Activated CD4-positive, alpha-beta T cell treated with anti-CD3 and anti-CD28 coated beads, Interleukin-2, amount 10 ng/mL, durations not matched to agents 24 days and 14 days (primary cell): Measurements from ENCODE around the gene UNC13D. TPM values are rescaled to one million over a fixed set of nuclear protein-coding genes. Genes with fewer than 3 reads are reported as not detected.
"Not testable (repeated sequence)": the region's sequence is repeated elsewhere in the genome, so short reads cannot be mapped to it uniquely, and the experiment has no call there.

Source experiments
- DNase-seq: peaks from one replicate; pipeline ENCODE4 v3.0.0; 2022
- H3K27ac Mint-ChIP-seq: one replicate; pipeline ENCODE4 v1.8.0; 2022; ENCODE audit warnings: mild to moderate bottlenecking, mixed read lengths
- H3K27me3 Mint-ChIP-seq: one replicate; pipeline ENCODE4 v1.8.0; 2022; ENCODE audit warnings: mixed read lengths
- H3K36me3 Mint-ChIP-seq: one replicate; pipeline ENCODE4 v1.8.0; 2022; ENCODE audit warnings: low read depth, mild to moderate bottlenecking, mixed read lengths
- H3K4me1 Mint-ChIP-seq: one replicate; pipeline ENCODE4 v1.8.0; 2021; ENCODE audit warnings: mixed read lengths
- H3K4me3 Mint-ChIP-seq: one replicate; pipeline ENCODE4 v1.8.0; 2022; ENCODE audit warnings: mild to moderate bottlenecking, moderate library complexity, mixed read lengths
- H3K9me3 Mint-ChIP-seq: one replicate; pipeline ENCODE4 v1.8.0; 2021; ENCODE audit warnings: mixed read lengths
- intact Hi-C: fragments of 100-400 bp; cut with micrococcal nuclease; formaldehyde crosslinking; loops from one replicate; pipeline ENCODE4 v1.15.1; 2023
- total RNA-seq: library from RNA; stranded (reverse); gene quantifications from 2 replicates; pipeline ENCODE4 v1.2.3, GENCODE V29; 2022

The UNC13D gene
- total RNA-seq, 1 donor from 2014 or later, result 161 TPM

DNA sequence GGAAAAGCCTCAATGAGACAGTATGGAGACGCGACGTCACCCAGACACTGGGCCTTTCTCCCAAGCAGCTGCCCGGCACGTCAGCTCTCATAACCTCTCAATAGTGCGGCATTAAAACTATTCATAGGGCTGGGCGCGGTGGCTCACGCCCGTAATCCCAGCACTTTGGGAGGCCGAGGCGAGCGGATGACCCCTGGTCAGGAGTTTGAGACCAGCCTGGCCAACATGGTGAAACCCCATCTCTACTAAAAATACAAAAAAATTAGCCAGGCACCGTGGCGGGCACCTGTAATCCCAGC, 7.4 kb upstream of the UNC13D start:
- H3K27ac Mint-ChIP-seq, intact Hi-C loops, H3K4me3 Mint-ChIP-seq, DNase-seq, H3K27me3 Mint-ChIP-seq, H3K9me3 Mint-ChIP-seq: not testable (repeated sequence)
- Mint-ChIP-seq H3K36me3 (peaks cover 24% of the 10 kb centered on the region), H3K4me1 (peaks cover 23% of the 10 kb centered on the region)

DNA sequence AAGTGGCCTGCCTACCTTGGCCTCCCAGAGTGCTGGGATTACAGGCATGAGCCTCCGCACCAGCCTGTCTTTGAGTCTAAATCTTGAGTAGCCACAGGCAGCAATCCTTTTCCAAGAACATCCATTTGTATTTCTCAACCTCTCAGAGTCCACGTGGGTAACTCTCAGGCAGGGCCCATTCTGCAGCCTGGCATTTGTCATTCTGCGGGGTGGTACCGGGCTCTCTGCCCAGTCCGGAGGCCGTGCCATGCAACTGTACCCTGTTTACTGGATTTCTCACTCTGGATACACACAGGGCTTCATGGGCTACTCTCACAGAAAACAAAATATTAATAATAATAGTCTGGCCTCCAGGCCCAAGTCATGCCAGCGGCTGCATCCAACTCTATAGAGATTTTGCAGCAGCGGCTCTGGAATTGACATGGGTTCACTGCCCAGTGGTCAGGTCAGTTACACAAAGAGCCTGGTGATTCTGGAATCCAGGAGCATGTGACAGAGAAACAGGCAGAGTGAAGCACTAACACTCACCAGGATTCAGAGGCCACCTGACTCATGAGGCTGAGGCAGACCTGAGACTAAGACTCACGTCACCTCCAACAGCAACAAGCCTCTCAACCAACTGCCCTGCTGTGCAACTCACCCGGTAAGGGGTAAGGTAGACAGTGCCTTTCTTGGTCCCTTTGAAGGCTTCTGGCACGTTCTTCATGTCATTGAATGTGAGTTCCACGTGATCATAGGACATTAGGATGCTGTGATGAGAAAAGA, 6.9 kb upstream of the UNC13D start:
- no peak overlapping the region for H3K27ac Mint-ChIP-seq
- H3K4me3 Mint-ChIP-seq, result no peak overlapping the region
- no peak for DNase-seq
- intact Hi-C loops, result no loop called here
- no peaks in the 10 kb centered on the region for H3K27me3 Mint-ChIP-seq
- H3K36me3 Mint-ChIP-seq, result peaks cover 25% of the 10 kb centered on the region
- H3K9me3 Mint-ChIP-seq, result no peaks in the 10 kb centered on the region
- H3K4me1 Mint-ChIP-seq, result peaks cover 18% of the 10 kb centered on the region

DNA sequence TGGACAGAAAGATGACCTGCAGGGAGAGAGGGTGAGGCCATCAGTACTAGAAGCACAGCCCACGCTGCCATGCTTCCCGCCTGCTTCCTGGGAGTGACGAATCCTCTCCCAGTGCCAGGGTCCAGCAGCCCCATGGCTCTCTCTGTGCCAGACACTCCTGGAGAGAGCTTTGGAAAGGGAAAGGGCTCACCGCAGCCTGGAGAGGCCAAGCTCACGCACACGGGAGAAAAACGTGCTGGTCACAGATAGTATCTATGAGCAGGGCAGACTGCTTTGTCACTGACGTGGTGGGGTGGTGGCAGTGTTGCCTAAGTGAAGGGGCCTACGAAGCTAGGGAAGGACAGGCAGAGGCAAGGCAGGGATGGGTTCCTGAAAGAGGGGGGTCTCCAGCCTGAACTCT, 5.5 kb upstream of the UNC13D start:
- H3K36me3 Mint-ChIP-seq, result peaks cover 29% of the 10 kb centered on the region
- intact Hi-C loops, result no loop called here
- H3K4me3 Mint-ChIP-seq, result no peak overlapping the region
- no peak for DNase-seq
- H3K27me3 Mint-ChIP-seq, result no peaks in the 10 kb centered on the region
- no peak overlapping the region for H3K27ac Mint-ChIP-seq
- H3K9me3 Mint-ChIP-seq, result no peaks in the 10 kb centered on the region
- H3K4me1 Mint-ChIP-seq, result peaks cover 24% of the 10 kb centered on the region

DNA sequence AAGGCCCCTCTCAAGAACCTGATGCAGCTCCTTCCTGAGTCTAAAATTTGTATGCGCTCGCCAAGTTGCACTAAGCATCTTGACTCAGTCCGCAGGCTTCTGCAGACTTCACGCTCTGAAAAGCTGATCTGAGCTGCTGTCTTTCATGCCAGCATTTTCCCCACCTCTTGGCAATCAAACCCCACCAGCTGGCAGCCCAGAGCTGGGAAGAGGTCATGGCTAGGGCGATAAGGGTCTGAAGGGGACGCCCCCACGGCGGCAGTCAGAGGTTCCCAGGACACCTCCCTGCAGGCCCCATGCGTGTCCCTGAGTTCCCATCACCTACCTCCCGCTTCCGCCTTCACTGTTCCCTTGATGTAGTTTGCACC, 5.1 kb upstream of the UNC13D start:
- no peak overlapping the region for H3K27ac Mint-ChIP-seq
- no peak overlapping the region for H3K4me3 Mint-ChIP-seq
- H3K36me3 Mint-ChIP-seq, result peaks cover 29% of the 10 kb centered on the region
- DNase-seq, result no peak
- H3K4me1 Mint-ChIP-seq, result peaks cover 21% of the 10 kb centered on the region
- intact Hi-C loops, result no loop called here
- H3K27me3 Mint-ChIP-seq, result no peaks in the 10 kb centered on the region
- no peaks in the 10 kb centered on the region for H3K9me3 Mint-ChIP-seq

DNA sequence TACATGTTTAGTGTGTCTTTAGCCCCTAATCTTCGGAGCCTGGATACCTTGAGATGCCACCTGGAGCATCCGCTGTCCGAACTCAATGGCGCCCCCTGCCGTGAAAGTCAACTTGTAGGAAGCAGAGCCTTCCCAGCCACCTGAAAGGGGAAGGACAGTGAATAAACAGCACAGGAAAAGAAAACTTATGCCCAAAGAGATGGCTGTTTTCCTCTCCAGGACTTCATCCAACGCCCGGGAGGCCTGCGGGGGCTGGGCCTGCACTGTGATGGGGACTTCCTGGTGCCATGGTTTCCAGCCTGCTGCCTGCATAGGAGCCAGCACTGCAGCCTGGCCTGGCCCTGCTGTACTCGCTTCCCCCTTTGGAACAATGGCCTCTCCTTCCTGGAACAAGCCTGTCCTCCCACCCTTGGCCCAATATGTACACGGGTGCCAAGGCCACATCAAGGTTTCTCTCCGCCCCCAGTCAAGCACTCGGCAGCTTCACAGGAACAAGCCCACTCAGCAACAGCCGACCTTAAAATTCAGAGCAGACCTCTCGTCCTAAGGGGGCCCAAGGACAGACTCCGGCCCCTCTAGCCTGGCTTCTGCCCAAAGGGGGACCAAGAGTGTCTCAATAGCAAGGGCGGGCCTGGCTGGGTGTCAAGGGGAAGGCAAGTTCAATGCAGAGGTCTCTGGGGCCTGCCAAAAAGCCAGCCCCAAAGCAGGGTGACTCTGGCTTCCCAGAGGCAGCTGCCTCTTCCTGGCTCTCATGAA, 4.5 kb upstream of the UNC13D start:
- H3K4me3 Mint-ChIP-seq, result no peak overlapping the region
- H3K4me1 Mint-ChIP-seq, result peaks cover 20% of the 10 kb centered on the region
- no peaks in the 10 kb centered on the region for H3K27me3 Mint-ChIP-seq
- intact Hi-C loops, result no loop called here
- DNase-seq, result peak; percentile 94
- H3K36me3 Mint-ChIP-seq, result peaks cover 29% of the 10 kb centered on the region
- H3K27ac Mint-ChIP-seq, result peak overlapping the region; percentile 47
- H3K9me3 Mint-ChIP-seq, result no peaks in the 10 kb centered on the region

DNA sequence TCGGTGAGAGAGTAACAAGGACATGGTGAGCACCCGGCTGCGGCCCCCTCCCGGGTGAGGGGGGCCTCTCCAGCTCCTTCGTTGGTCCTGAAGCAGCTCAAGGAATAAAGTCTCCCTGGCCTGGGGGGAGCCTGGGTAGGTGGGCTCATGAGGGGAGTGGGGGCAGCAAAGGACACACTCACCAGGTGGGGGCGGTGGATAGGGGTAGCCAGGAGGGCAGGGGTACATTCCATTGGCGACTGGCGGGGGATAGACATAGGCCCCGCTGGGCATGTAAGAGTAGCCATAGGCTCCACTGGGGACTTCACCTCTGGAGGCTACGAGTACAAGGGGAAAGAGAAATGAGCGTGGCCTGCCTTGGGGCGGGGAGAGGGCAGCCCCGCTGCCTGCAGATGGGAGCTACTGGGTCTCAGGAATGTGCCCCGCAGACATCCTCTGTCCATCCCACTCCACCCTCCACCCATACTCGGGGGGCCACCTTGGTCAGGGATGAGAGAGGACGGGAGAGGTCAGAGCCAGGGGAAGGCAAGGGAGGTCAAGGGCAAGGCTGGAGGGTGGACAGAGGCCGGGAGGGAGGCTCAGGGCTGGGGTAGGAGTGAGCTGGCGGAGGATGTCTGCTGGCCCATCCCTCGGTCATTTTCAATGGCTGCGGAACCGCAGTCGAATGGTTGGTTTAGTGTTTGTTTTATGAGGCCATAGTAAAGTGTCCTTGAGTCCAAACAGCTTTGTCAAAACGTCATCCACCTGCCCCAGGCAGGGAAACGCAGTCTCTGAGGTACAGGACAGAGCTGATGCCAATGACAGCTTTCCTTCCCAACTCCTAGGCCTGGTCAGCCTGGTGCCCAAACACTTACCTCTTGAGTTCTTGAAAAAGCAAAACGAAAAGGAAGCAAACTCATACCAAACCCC, 3.7 kb upstream of the UNC13D start:
- no peak overlapping the region for H3K4me3 Mint-ChIP-seq
- peak overlapping the region; percentile 47 for H3K27ac Mint-ChIP-seq
- peaks cover 18% of the 10 kb centered on the region for H3K4me1 Mint-ChIP-seq
- intact Hi-C loops, result no loop called here
- H3K36me3 Mint-ChIP-seq, result peaks cover 30% of the 10 kb centered on the region
- no peaks in the 10 kb centered on the region for H3K9me3 Mint-ChIP-seq
- DNase-seq, result no peak
- no peaks in the 10 kb centered on the region for H3K27me3 Mint-ChIP-seq

DNA sequence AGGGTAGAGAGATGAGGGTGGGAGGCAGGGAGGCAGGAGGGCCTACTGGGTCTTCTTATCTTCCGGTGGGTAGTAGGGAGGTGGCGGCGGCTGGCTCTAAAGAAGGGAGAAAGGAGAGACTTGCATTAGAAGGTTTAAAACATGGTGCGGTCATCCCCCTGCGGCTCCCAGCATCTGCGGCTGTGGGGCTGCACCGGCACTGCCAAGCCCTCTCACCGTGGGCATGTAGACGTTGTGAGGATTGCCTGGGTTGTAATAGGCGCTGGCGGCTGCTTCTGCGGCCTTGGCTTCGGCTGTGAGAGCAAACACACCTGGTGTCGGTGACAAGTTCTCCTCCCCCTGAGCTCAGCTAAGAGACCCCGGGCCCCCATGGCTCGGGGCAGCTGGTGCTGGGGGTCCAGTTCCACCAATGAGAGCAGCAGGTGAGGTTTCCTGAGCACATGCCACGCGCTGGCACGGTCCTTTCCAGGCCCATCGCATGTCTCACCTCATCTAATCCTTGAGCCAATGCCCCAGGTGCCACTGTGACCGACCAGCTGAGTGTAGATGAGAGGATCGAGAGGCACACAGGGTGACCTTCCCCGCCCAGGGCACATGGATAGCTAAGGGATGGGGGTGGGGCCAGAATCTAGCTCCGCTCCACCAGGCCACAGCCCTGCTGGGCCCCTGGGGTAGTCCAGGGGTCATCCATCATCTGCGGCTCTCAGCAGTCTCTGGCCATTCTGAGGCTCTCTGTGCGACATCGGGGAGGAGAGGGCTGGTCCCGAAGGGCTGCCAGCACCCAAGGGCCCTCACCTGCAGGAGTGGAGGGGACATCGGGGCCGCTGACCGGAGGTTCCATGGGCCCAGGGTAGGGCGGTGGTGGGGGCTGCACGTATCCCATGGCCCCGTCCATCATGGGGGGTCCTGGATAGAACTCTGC, 2.7 kb upstream of the UNC13D start:
- intact Hi-C loops, result no loop called here
- H3K27ac Mint-ChIP-seq, result no peak overlapping the region
- no peaks in the 10 kb centered on the region for H3K27me3 Mint-ChIP-seq
- no peaks in the 10 kb centered on the region for H3K9me3 Mint-ChIP-seq
- DNase-seq, result no peak
- peaks cover 19% of the 10 kb centered on the region for H3K4me1 Mint-ChIP-seq
- peaks cover 35% of the 10 kb centered on the region for H3K36me3 Mint-ChIP-seq
- no peak overlapping the region for H3K4me3 Mint-ChIP-seq

DNA sequence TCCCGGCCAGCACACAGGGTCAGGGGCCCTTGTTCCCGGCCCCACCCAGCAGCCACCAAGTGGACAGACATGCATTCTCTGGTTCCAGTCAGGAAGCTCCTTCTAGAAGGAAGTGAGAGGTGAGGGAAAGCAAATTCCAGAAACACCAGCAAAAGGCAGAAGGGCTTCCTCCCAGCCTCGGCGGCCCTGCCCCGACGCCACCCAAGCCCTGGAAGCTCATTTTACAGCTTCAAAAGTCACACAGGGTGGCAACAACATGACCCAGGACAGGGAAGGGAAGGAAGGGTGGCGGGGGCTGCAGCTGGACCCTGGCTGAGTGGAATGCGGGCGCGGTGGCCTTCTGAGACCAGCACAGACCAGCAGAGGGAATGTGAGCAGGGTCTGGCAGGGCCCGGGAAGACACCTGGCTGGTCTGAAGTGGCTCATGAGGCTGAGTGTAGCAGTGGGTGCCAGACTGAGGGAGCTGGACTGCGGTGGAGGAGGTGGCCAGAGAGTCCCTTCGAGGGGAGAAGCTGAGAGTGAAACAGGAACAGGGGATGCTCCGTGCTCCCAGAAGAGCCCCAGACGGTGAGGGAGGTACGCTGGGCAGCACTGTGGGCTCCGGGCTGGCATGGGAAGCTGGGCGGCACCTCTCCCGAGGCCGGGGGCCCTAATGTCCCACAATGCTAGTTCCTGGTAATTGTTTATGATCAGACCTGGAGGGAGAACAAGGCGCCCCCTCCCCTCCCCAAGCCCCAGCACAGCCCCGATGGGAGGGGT, 1.9 kb upstream of the UNC13D start:
- DNase-seq, result no peak
- Mint-ChIP-seq H3K27ac (peak overlapping the region; percentile 79), H3K4me3 (peak overlapping the region; percentile 44), H3K36me3 (peaks cover 32% of the 10 kb centered on the region), H3K27me3 (no peaks in the 10 kb centered on the region), H3K4me1 (peaks cover 19% of the 10 kb centered on the region), H3K9me3 (no peaks in the 10 kb centered on the region)
- intact Hi-C loops, result loop anchor here (2.0 kb wide), 1 partner anchor 67 kb away; a partner anchor contains a TSS

DNA sequence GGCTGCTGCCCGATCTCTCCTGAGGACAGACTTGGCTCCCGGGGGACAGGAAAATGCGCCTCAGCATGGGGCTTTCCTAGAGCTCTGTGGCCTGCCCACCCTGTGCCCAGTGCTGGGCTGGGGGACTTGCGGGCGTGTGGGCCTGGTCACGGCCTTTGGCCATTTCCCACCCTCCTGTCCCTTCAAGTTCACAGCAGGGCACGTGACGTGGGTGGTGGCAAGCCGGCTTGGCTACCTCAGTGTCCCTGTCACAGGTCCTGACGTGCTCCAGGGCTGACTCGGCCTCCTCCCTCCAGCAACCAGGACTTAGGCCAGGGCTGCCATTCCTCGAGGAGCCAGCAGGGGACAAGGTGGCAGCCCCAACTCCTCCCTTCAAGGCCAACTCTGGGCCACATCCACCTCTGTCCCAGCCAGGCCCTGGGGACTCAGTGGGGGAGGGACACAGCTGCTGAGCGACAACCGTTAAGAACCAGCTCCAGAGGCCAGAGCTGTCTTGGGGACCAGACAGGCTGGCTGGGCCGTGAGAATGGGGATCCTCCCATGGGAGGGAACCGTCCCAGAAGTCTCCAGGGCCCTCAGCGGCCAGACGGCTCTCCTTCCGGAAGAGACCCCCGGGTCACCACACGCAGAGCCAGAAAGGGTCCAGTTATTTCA, 981 bp upstream of the UNC13D start:
- Mint-ChIP-seq H3K4me3 (peak overlapping the region; percentile 89), H3K36me3 (peaks cover 31% of the 10 kb centered on the region), H3K27ac (peak overlapping the region; percentile 79), H3K9me3 (no peaks in the 10 kb centered on the region), H3K4me1 (peaks cover 19% of the 10 kb centered on the region), H3K27me3 (no peaks in the 10 kb centered on the region)
- peak; percentile 88 for DNase-seq
- intact Hi-C loops, result loop anchor here (2.0 kb wide), 1 partner anchor 66 kb away; a partner anchor contains a TSS

DNA sequence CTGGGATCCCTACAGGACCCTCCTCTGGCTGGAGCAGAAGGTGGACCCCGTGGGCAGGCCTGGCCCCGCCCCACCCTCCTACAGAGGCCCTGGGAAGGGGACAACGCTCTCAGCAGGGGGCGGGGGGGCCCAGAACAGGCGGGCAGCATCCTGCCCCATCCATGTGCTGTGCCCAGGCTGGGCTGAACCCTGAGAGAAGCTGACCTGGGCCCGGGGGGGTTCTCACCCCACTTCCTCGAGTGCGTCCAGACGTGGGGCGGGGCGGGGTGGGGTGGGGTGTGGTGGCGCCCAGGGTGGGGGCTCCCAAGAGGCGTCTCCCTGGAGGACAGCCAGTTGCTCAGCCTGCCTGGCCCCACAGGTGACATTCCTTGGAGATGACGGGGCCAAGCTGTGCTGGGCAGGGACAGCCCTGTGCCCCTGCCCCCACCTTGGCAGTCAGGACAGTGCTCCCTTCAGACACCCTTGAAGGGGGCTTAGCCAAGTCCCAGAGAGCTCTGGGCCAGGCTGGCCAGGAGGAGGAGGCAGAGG, 390 bp upstream of the UNC13D start:
- intact Hi-C loops, result loop anchor here (1.0 to 2.0 kb wide), 2 partner anchors 11 to 66 kb away; partner anchors contain the start of gene WBP2
- Mint-ChIP-seq H3K36me3 (peaks cover 29% of the 10 kb centered on the region), H3K4me1 (peaks cover 19% of the 10 kb centered on the region), H3K9me3 (no peaks in the 10 kb centered on the region), H3K27me3 (no peaks in the 10 kb centered on the region), H3K27ac (peak overlapping the region; percentile 97), H3K4me3 (peak overlapping the region; percentile 89)
- DNase-seq, result no peak

DNA sequence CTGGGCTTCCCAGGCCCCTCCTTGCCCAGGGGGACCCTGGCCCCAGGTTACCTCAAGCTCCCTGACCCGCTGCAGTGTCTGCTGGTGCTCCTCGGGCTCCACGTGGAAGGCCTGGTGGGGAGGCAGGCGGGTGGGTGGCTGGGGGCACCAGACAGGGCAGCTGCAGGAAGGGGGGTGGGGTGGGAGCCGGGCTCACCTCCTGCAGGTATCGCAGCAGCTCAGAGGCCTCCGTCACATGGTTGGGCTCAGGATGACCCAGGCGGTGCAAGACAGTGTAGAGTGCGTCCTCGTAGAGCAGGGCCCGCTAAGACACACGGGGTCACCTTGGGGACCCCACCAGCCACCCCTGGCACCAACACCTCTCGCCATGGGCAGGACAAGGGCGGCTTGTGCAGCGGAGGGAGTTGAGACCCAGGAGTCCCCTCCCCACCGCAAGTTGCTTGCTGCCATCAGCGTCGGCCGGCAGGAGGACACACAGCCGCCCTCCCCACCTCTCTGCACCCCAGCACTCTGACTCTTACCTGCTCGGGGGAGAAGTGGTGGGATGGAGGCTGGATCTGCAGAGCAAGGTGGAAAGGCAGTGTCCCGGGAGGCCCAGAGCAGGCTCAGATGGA, 1.1 kb downstream of the UNC13D start:
- Mint-ChIP-seq H3K4me3 (peak overlapping the region; percentile 89), H3K4me1 (peaks cover 11% of the 10 kb centered on the region), H3K36me3 (peaks cover 29% of the 10 kb centered on the region), H3K27ac (peak overlapping the region; percentile 97), H3K9me3 (no peaks in the 10 kb centered on the region), H3K27me3 (no peaks in the 10 kb centered on the region)
- DNase-seq, result peak; percentile 79
- intact Hi-C loops, result loop anchor here (1.0 kb wide), 1 partner anchor 57 kb away; no protein-coding TSS in a partner anchor
